Measurements from ENCODE around the gene FNTB. TPM values are rescaled to one million over a fixed set of nuclear protein-coding genes. Genes with fewer than 3 reads are reported as not detected.

Gene FNTB
- total RNA-seq, 1 donor from 2014 or later, result 16.9 TPM

DNA sequence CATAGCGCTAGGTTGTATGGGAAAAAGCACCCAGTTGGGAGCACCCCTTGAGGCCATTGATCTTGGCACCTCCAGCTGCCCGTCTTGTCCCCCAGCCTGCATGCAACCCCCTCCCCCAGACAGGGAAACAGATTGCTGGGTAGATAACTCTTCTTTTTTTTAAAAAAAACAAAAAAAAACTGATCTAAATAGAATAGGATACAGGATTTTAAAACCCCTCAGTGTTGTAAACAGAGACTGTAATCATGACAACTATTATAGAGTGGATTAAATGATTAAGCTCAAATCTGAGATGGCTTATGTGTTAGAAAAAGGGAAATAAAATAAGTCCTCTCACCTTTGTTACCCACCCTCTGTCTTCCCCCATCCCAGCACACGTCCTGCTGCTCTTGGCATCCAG, 66.8 kb downstream of the FNTB start:
- no peak for DNase-seq (ENCODE audit: low spot score)
- Mint-ChIP-seq H3K36me3 (ENCODE audit: low read depth, unreplicated experiment) (peaks cover 4% of the 10 kb centered on the region), H3K4me1 (ENCODE audit: unreplicated experiment) (peaks cover 4% of the 10 kb centered on the region), H3K27me3 (ENCODE audit: unreplicated experiment) (no peaks in the 10 kb centered on the region), H3K27ac (ENCODE audit: unreplicated experiment) (no peak overlapping the region), H3K4me3 (ENCODE audit: unreplicated experiment) (no peak overlapping the region), H3K9me3 (ENCODE audit: unreplicated experiment) (no peaks in the 10 kb centered on the region)
- TF ChIP-seq, protein P1, sequence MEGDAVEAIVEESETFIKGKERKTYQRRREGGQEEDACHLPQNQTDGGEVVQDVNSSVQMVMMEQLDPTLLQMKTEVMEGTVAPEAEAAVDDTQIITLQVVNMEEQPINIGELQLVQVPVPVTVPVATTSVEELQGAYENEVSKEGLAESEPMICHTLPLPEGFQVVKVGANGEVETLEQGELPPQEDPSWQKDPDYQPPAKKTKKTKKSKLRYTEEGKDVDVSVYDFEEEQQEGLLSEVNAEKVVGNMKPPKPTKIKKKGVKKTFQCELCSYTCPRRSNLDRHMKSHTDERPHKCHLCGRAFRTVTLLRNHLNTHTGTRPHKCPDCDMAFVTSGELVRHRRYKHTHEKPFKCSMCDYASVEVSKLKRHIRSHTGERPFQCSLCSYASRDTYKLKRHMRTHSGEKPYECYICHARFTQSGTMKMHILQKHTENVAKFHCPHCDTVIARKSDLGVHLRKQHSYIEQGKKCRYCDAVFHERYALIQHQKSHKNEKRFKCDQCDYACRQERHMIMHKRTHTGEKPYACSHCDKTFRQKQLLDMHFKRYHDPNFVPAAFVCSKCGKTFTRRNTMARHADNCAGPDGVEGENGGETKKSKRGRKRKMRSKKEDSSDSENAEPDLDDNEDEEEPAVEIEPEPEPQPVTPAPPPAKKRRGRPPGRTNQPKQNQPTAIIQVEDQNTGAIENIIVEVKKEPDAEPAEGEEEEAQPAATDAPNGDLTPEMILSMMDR (IDR thresholded peaks at IDR 0.05; ENCODE audit: unreplicated experiment), result no peak

DNA sequence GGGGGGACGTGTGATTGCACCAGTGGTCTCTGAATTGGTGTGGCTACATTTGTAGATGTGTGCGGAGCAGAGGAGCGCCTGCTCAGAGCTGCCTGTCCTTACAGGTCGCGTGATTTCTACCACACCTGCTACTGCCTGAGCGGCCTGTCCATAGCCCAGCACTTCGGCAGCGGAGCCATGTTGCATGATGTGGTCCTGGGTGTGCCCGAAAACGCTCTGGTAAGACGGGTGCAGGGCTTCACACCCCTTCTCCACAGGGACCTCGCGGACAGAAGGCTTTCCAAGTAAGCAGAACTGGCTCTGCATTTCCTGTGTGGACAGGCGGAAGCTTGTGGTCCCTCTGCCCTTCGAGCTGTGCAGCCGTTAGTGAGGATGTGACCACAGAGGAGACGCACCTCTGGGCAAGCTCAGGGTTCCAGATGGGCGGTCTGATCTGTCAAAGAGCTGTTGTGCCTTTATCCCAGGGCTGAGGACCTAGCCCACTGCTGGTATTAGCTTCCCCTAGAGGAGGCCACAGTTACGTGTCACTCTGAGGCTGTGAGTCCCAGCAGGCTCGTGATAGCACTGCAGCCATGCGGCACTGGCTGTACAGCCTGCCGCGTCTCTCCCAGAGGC, 67.9 kb downstream of the FNTB start:
- no peak for DNase-seq (ENCODE audit: low spot score)
- H3K27me3 Mint-ChIP-seq (ENCODE audit: unreplicated experiment), result no peaks in the 10 kb centered on the region
- H3K9me3 Mint-ChIP-seq (ENCODE audit: unreplicated experiment), result no peaks in the 10 kb centered on the region

DNA sequence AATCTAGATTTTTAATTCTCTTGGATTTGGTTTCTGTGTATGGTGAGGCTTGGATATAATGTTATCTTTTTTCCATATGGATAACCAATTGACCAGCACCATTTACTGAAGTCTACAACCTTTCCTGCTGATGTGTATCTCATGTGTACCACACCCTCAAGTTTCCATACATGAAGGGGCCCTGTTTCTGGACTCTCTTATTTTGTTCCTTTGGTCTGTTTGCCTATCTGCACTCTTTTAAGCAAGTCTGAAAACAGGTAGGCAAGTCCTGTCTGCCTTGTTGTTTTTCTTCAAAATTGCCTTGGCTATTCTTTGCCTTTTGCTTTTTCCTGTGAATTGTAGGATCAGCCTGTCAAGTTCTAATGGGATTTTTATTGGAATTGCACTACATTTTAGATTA, 71.0 kb downstream of the FNTB start:
- Mint-ChIP-seq H3K27ac (ENCODE audit: unreplicated experiment) (no peak overlapping the region), H3K4me3 (ENCODE audit: unreplicated experiment) (peak overlapping the region; percentile 8), H3K36me3 (ENCODE audit: low read depth, unreplicated experiment) (peaks cover 14% of the 10 kb centered on the region), H3K27me3 (ENCODE audit: unreplicated experiment) (no peaks in the 10 kb centered on the region), H3K9me3 (ENCODE audit: unreplicated experiment) (no peaks in the 10 kb centered on the region), H3K4me1 (ENCODE audit: unreplicated experiment) (peaks cover 2% of the 10 kb centered on the region)
- DNase-seq (ENCODE audit: low spot score), result no peak
- TF ChIP-seq, protein P1 (IDR thresholded peaks at IDR 0.05; ENCODE audit: unreplicated experiment), result no peak

More for the DNA sequence above, 67.9 kb downstream of the FNTB start:
- no peak overlapping the region for H3K4me3 Mint-ChIP-seq (ENCODE audit: unreplicated experiment)
- no peak overlapping the region for H3K27ac Mint-ChIP-seq (ENCODE audit: unreplicated experiment)
- peaks cover 4% of the 10 kb centered on the region for H3K36me3 Mint-ChIP-seq (ENCODE audit: low read depth, unreplicated experiment)
- peaks cover 4% of the 10 kb centered on the region for H3K4me1 Mint-ChIP-seq (ENCODE audit: unreplicated experiment)
- TF ChIP-seq, protein P1 (IDR thresholded peaks at IDR 0.05; ENCODE audit: unreplicated experiment), result no peak

DNA sequence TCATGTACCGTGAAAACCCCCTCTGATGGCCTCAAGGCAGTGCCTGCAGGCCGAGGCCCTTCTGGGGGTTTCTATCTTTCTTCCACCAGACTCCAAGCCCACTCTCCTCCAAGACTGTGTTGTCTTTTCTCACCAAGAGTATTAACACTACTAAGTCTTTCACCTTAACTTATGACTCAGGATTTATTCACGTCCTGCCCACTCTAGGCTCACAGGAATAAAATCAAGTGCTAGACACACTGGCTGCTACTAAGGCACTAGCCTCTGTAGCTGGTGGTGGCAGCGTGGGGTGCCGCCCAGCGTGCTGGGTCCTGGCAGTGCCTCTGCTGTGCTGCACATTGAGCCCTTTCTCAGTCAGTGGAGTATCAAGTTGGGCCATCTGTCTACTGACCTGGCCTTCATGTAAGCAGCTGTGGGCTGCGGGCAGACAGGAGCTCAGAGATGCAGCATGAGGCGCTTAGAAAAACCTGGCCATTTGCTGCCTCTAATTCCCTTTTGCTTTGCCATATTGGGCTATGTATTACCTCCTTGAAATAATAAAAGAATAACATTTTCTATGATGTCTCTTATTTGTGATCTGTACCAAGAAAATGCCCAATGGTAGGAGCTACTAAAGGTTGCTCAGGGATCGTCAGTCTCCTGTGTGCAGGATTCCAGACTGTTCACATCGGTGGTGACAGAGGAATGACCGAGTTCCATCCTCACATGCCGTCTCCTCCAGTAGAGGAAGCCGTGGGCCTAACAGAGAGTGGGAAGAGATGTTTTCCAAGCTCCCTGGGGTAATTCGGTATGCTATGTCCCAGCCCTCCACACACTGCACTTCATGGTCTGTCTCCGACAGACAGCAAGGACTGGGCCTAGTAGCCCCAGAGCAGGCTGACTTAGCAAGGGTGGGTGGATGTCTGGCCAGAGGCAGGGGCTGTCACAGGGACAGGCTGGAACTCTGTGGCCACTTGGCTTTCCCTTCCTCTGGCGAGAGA, 75.7 kb downstream of the FNTB start:
- Mint-ChIP-seq H3K4me3 (ENCODE audit: unreplicated experiment) (peak overlapping the region; percentile 19), H3K27me3 (ENCODE audit: unreplicated experiment) (peaks cover 3% of the 10 kb centered on the region), H3K36me3 (ENCODE audit: low read depth, unreplicated experiment) (peaks cover 21% of the 10 kb centered on the region), H3K4me1 (ENCODE audit: unreplicated experiment) (no peaks in the 10 kb centered on the region), H3K27ac (ENCODE audit: unreplicated experiment) (no peak overlapping the region), H3K9me3 (ENCODE audit: unreplicated experiment) (no peaks in the 10 kb centered on the region)
- DNase-seq (ENCODE audit: low spot score), result no peak
- TF ChIP-seq, protein P1 (IDR thresholded peaks at IDR 0.05; ENCODE audit: unreplicated experiment), result no peak

DNA sequence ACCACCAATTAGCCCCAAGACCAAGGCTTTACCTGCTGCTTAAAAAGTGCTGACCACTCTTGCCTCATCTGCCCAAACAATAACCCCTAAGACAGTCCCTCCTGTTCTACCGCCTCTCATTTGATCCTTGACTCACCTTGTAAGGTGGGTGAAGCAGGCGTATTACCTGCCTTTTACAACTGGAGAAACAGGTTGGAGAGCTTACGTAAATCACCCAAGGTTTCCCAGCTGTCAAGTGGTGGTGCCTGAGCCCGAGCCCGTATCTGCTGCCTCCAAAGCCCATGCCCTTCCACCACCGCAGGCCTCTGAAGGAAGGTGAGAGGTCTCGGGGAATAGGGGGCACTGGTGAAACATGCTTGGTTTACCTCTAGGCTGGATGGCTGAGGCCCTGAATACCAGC, 79.0 kb downstream of the FNTB start:
- DNase-seq (ENCODE audit: low spot score), result no peak
- no peak overlapping the region for H3K4me3 Mint-ChIP-seq (ENCODE audit: unreplicated experiment)
- TF ChIP-seq, protein P1 (IDR thresholded peaks at IDR 0.05; ENCODE audit: unreplicated experiment), result no peak
- no peak overlapping the region for H3K27ac Mint-ChIP-seq (ENCODE audit: unreplicated experiment)
- H3K27me3 Mint-ChIP-seq (ENCODE audit: unreplicated experiment), result peaks cover 3% of the 10 kb centered on the region
- peaks cover 25% of the 10 kb centered on the region for H3K36me3 Mint-ChIP-seq (ENCODE audit: low read depth, unreplicated experiment)
- H3K9me3 Mint-ChIP-seq (ENCODE audit: unreplicated experiment), result no peaks in the 10 kb centered on the region
- no peaks in the 10 kb centered on the region for H3K4me1 Mint-ChIP-seq (ENCODE audit: unreplicated experiment)

Data from endothelial cell (in vitro differentiated cells).